ENCODE data around the gene CTDSPL2. TPM values are rescaled to one million over a fixed set of nuclear protein-coding genes. Genes with fewer than 3 reads are reported as not detected.
"Not testable (repeated sequence)": the region's sequence is repeated elsewhere in the genome, so short reads cannot be mapped to it uniquely, and the experiment has no call there.

Gene CTDSPL2
- total and polyA plus RNA-seq, 8 donors = 27.5 to 81.0 (median 64.7) TPM

- Histone ChIP-seq H3K4me1 (peaks cover 26 to 43% of the 10 kb centered on the region in 2 donors), H3K4me3 (no peak overlapping the region), H3K36me3 (peaks cover 0 to 22% of the 10 kb centered on the region in 2 donors), H3K9me3 (no peaks in the 10 kb centered on the region), H3K27me3 (no peaks in the 10 kb centered on the region), H3K27ac (no peak overlapping the region)
- intact Hi-C loops (cut with DNase I) = no loop called here
- no peak for DNase-seq
- peak; percentile 38 for ATAC-seq
- TF ChIP-seq CTCF (IDR thresholded peaks at IDR 0.05) = peak in 1 of 2 donors; percentile 22
Measured at GRCh38 chr15:44545913-44546802, 118.7 kb downstream of the CTDSPL2 start.

DNA sequence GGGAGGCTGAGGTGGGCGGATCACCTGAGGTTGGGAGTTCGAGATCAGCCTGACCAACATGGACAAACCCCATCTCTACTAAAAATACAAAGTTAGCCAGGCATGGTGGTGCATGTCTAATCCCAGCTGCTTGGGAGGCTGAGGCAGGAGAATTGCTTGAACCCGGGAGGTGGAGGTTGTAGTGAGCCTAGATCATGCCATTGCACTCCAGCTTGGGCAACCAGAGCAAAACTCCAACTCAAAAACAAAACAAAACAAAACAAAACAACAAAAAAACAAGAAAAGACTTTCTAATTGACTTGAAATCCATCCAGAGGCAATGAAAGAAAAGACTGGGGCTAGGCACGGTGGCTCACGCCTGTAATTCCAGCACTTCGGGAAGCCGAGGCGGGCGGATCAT is 121.7 kb downstream of the CTDSPL2 start:
- H3K27me3 ChIP-seq; H3K4me3 ChIP-seq; DNase-seq; intact Hi-C loops (cut with DNase I); H3K27ac ChIP-seq; ATAC-seq; H3K9me3 ChIP-seq: not testable (repeated sequence)
- peaks cover 0 to 43% of the 10 kb centered on the region in 2 donors for H3K36me3 ChIP-seq
- H3K4me1 ChIP-seq = peaks cover 9 to 22% of the 10 kb centered on the region in 2 donors

- DNase-seq (no peak), ATAC-seq (peak; percentile 50)
- Histone ChIP-seq H3K4me1 (peaks cover 9 to 12% of the 10 kb centered on the region in 2 donors), H3K9me3 (no peaks in the 10 kb centered on the region), H3K36me3 (peaks cover 0 to 54% of the 10 kb centered on the region in 2 donors), H3K4me3 (no peak overlapping the region), H3K27me3 (no peaks in the 10 kb centered on the region), H3K27ac (no peak overlapping the region)
- TF ChIP-seq CTCF (IDR thresholded peaks at IDR 0.05) = peak; percentile 9 to 20
- intact Hi-C loops (cut with DNase I) = no loop called here
Measured at GRCh38 chr15:44550256-44550655, 122.8 kb downstream of the CTDSPL2 start.

- TF ChIP-seq CTCF (IDR thresholded peaks at IDR 0.05) = no peak
Measured at GRCh38 chr15:44550734-44551133, 123.3 kb downstream of the CTDSPL2 start.

GRCh38 chr15:44554934-44555723 is 127.7 kb downstream of the CTDSPL2 start:
- no peak overlapping the region for H3K27ac ChIP-seq
- no peak for ATAC-seq

More at GRCh38 chr15:44550734-44551133, 123.3 kb downstream of the CTDSPL2 start:
- Histone ChIP-seq H3K4me3 (no peak overlapping the region), H3K27me3 (no peaks in the 10 kb centered on the region), H3K9me3 (no peaks in the 10 kb centered on the region), H3K4me1 (peaks cover 7% of the 10 kb centered on the region in 2 donors), H3K36me3 (peaks cover 0 to 59% of the 10 kb centered on the region in 2 donors), H3K27ac (no peak overlapping the region)
- no peak for DNase-seq
- ATAC-seq = no peak
- intact Hi-C loops (cut with DNase I) = no loop called here

GRCh38 chr15:44560926-44561325 is 133.5 kb downstream of the CTDSPL2 start:
- H3K27ac ChIP-seq; ATAC-seq; DNase-seq; H3K4me3 ChIP-seq; intact Hi-C loops (cut with DNase I); H3K27me3 ChIP-seq; H3K4me1 ChIP-seq; H3K9me3 ChIP-seq: not testable (repeated sequence)
- peaks cover 7 to 100% of the 10 kb centered on the region in 2 donors for H3K36me3 ChIP-seq

More at GRCh38 chr15:44554934-44555723, 127.7 kb downstream of the CTDSPL2 start:
- no peak for DNase-seq
- Histone ChIP-seq H3K27me3 (no peaks in the 10 kb centered on the region), H3K9me3 (no peaks in the 10 kb centered on the region), H3K4me3 (no peak overlapping the region), H3K4me1 (no peaks in the 10 kb centered on the region), H3K36me3 (peaks cover 0 to 94% of the 10 kb centered on the region in 2 donors)
- TF ChIP-seq CTCF (IDR thresholded peaks at IDR 0.05) = no peak
- intact Hi-C loops (cut with DNase I) = no loop called here

Data from left lung (tissue), 10 donors.